Neural crest cell (in vitro differentiated cells): ENCODE results near the gene PLCB1. TPM values are rescaled to one million over a fixed set of nuclear protein-coding genes. Genes with fewer than 3 reads are reported as not detected.

Experiments used
- DNase-seq: peaks from one replicate; pipeline ENCODE4 v3.0.0; 2021; ENCODE audit warnings: low read depth, mixed read lengths, low spot score
- H3K27ac Mint-ChIP-seq: one replicate; pipeline ENCODE4 v1.8.0; 2021; ENCODE audit warnings: mild to moderate bottlenecking, mixed read lengths; ENCODE audit not compliant: unreplicated experiment
- H3K27me3 Mint-ChIP-seq: 2 replicates; pipeline ENCODE4 v1.8.0; 2021; ENCODE audit warnings: low read depth, mild to moderate bottlenecking, mixed read lengths
- H3K36me3 Mint-ChIP-seq: 2 replicates; pipeline ENCODE4 v1.8.0; 2021; ENCODE audit warnings: low read depth, mild to moderate bottlenecking, mixed read lengths
- H3K4me1 Mint-ChIP-seq: 2 replicates; pipeline ENCODE4 v1.8.0; 2021; ENCODE audit warnings: mixed read lengths
- H3K4me3 Mint-ChIP-seq: one replicate; pipeline ENCODE4 v1.8.0; 2021; ENCODE audit warnings: mild to moderate bottlenecking, mixed read lengths
- H3K9me3 Mint-ChIP-seq: 2 replicates; pipeline ENCODE4 v1.8.0; 2021; ENCODE audit warnings: mixed read lengths
- total RNA-seq: library from RNA; stranded (reverse); gene quantifications from 2 replicates; pipeline ENCODE4 v1.2.1, GENCODE V29; 2021
- TF ChIP-seq, protein P1 (sequence below): fragments of 200-600 bp; sonication (generic); conservative IDR thresholded peaks from 2 replicates; pipeline ENCODE4 v1.5.0; 2021; ENCODE audit warnings: antibody characterized with exemption, mild to moderate bottlenecking

Gene PLCB1
- total RNA-seq, 1 donor from 2014 or later = 13.7 TPM

DNA sequence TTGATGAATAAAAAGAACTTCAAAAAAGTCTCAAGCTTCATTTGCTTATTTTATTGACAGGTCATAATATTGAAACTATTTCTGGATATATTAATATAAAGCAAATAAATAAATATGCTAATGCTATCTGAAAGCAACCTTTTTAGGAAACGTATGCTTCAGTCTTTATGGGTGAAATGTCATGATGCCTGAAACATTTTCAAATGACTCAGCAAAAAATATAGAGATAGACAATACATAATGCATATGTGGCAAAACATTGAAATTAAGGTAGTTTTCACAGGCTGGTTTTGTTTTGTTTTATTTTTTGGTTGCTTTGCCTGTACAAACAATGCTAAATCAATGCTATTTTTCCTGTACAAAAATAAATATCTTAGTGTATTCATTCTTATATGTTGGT lies 742.4 kb downstream of the PLCB1 start:
- Mint-ChIP-seq H3K27me3 (no peaks in the 10 kb centered on the region), H3K36me3 (no peaks in the 10 kb centered on the region), H3K4me3 (no peak overlapping the region), H3K4me1 (peaks cover 54% of the 10 kb centered on the region), H3K27ac (no peak overlapping the region), H3K9me3 (no peaks in the 10 kb centered on the region)
- DNase-seq = no peak
- TF ChIP-seq, protein P1, sequence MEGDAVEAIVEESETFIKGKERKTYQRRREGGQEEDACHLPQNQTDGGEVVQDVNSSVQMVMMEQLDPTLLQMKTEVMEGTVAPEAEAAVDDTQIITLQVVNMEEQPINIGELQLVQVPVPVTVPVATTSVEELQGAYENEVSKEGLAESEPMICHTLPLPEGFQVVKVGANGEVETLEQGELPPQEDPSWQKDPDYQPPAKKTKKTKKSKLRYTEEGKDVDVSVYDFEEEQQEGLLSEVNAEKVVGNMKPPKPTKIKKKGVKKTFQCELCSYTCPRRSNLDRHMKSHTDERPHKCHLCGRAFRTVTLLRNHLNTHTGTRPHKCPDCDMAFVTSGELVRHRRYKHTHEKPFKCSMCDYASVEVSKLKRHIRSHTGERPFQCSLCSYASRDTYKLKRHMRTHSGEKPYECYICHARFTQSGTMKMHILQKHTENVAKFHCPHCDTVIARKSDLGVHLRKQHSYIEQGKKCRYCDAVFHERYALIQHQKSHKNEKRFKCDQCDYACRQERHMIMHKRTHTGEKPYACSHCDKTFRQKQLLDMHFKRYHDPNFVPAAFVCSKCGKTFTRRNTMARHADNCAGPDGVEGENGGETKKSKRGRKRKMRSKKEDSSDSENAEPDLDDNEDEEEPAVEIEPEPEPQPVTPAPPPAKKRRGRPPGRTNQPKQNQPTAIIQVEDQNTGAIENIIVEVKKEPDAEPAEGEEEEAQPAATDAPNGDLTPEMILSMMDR = no peak

DNA sequence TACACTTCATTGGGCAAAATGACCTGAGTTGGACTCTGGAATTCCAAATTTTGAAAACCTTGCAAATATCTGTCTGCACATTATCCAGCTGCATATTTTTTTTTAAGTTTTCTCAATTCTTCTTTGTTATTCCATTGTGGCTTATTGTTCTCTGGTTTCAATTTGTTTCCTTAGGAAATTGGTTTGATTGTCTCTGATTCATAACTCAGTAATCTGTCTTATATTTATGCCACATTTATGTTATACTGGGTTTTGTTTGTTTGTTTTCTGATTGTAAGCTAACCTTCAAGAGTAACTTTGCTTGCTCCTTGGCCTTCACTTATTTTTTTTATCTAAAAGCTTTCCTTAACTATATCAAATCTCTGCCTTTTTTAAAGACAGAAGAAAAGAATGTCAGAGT lies 743.5 kb downstream of the PLCB1 start:
- TF ChIP-seq, protein P1 = no peak
- Mint-ChIP-seq H3K27ac (no peak overlapping the region), H3K27me3 (no peaks in the 10 kb centered on the region)

DNA sequence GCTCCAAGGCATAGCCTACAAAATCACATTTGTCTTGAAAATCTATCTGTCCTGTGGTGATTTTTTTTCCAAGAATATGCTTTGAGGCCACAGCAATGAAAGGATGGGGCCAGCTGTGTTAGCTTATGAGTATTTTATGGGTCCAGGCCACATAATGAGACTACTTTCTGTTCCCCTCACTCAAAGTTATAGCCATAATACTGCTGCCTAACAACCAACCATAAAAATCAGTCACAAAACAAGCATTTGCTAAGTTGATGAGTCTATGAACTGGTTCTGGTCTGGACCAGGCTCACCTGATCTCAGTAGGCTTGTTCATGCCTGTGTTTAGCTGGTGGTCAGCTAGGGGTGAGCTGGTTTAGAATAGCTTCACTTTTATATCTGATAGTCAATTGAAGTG lies 744.3 kb downstream of the PLCB1 start:
- Mint-ChIP-seq H3K9me3 (no peaks in the 10 kb centered on the region), H3K4me1 (peaks cover 51% of the 10 kb centered on the region), H3K36me3 (peaks cover 2% of the 10 kb centered on the region), H3K27ac (no peak overlapping the region), H3K27me3 (no peaks in the 10 kb centered on the region), H3K4me3 (no peak overlapping the region)
- no peak for DNase-seq
- TF ChIP-seq, protein P1 = no peak

More for the DNA sequence above, 743.5 kb downstream of the PLCB1 start:
- no peaks in the 10 kb centered on the region for H3K9me3 Mint-ChIP-seq
- no peak for DNase-seq
- H3K4me1 Mint-ChIP-seq = peaks cover 56% of the 10 kb centered on the region
- H3K36me3 Mint-ChIP-seq = no peaks in the 10 kb centered on the region
- no peak overlapping the region for H3K4me3 Mint-ChIP-seq

DNA sequence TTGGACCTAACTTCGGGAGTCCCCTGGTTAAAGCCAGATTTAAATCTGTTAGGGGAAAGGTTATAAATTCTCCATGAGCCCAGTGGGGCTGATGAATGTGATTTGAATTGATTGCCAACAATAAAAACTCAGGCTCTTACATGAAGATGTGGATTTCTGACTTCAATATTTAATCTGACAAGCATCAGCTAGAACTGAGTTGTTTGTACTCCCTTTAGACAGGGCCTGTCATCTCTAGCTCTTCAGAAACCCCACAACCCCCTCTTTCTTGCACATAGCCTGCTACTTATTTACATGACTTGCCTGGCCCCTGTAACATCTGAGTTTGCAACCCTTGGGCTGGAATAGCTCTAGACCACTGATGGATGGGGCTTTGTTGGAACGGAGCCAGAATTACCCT lies 745.2 kb downstream of the PLCB1 start:
- Mint-ChIP-seq H3K27me3 (no peaks in the 10 kb centered on the region), H3K27ac (no peak overlapping the region), H3K4me3 (no peak overlapping the region), H3K9me3 (no peaks in the 10 kb centered on the region), H3K36me3 (peaks cover 6% of the 10 kb centered on the region), H3K4me1 (peaks cover 44% of the 10 kb centered on the region)
- no peak for DNase-seq
- TF ChIP-seq, protein P1 = no peak

DNA sequence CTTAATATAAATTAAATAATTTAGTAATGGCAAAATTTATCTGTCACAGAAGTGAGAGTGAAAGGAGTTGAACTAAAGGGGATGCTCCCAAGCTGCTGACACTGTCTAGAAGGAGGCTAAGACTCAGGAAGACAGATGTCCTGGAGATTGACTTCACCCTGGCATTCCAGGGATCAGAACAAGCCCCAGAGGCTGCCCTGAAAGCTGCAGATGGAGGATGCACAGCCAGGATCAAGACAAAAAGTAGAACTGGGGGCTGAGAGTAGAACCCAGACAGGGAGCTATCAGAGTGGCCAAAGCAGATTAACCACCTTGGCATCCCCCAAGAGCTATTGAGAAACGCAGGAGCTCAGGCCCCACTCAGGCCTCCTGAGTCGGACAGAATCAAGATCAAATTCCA lies 747.6 kb downstream of the PLCB1 start:
- Mint-ChIP-seq H3K4me1 (peaks cover 33% of the 10 kb centered on the region), H3K9me3 (no peaks in the 10 kb centered on the region), H3K27ac (peak overlapping the region; percentile 43), H3K36me3 (peaks cover 6% of the 10 kb centered on the region), H3K27me3 (no peaks in the 10 kb centered on the region), H3K4me3 (no peak overlapping the region)
- no peak for DNase-seq
- TF ChIP-seq, protein P1 = no peak
